SK-N-MC (cell line): ENCODE measurements around the gene PPP3R2.

Experiments
- DNase-seq: peaks from one replicate; pipeline ENCODE4 v3.0.0-alpha.2; 2011; ENCODE audit warnings: low read depth, low spot score
- H3K27ac ChIP-seq: fragments of 200-600 bp; sonication (generic); 2 replicates; pipeline ENCODE4 v1.5.1; 2016; ENCODE audit warnings: mixed run types
- H3K36me3 ChIP-seq: fragments of 200-600 bp; sonication (generic); 2 replicates; pipeline ENCODE4 v1.6.1; 2017; ENCODE audit warnings: antibody characterized with exemption, low read length, mixed read lengths; ENCODE audit not compliant: insufficient read depth
- H3K4me3 ChIP-seq: fragments of 200-600 bp; sonication (generic); 2 replicates; pipeline ENCODE4 v1.5.1; 2016
- H3K9ac ChIP-seq: fragments of 200-600 bp; sonication (generic); 2 replicates; pipeline ENCODE4 v1.8.0; 2017; ENCODE audit warnings: mixed run types, mixed read lengths; ENCODE audit not compliant: insufficient read length
- H3K9me3 ChIP-seq: fragments of 200-600 bp; sonication (generic); 2 replicates; pipeline ENCODE4 v1.6.1; 2017; ENCODE audit warnings: low read depth, mild to moderate bottlenecking, antibody characterized with exemption, low read length, moderate library complexity, mixed read lengths
- EZH2 ChIP-seq: fragments of 200-600 bp; sonication (generic); IDR thresholded peaks from one replicate; pipeline ENCODE4 v1.6.1; 2017; ENCODE audit warnings: antibody characterized with exemption
- FOXP2 ChIP-seq: optimal IDR thresholded peaks from 2 replicates; pipeline ENCODE3; 2011; ENCODE audit warnings: mild to moderate bottlenecking, moderate library complexity; ENCODE audit not compliant: insufficient read depth; ENCODE audit errors: extremely low read length, control extremely low read depth
- POLR2AphosphoS5 ChIP-seq: IDR thresholded peaks from 2 replicates; pipeline ENCODE4 v1.6.1; 2012; ENCODE audit warnings: mild to moderate bottlenecking, low read depth, low read length, borderline replicate concordance

The PPP3R2 gene

GRCh38 chr9:101628173-101628572 lies 33.4 kb upstream of the PPP3R2 start:
- Histone ChIP-seq H3K9me3 (no peaks in the 10 kb centered on the region), H3K27ac (no peak overlapping the region)
- DNase-seq = no peak

GRCh38 chr9:101626295-101626694 lies 31.5 kb upstream of the PPP3R2 start:
- Histone ChIP-seq H3K36me3 (no peaks in the 10 kb centered on the region), H3K27ac (no peak overlapping the region), H3K4me3 (no peak overlapping the region), H3K9me3 (no peaks in the 10 kb centered on the region), H3K9ac (no peak overlapping the region)
- TF ChIP-seq POLR2AphosphoS5 (no peak), EZH2 (no peak), FOXP2 (no peak)
- DNase-seq = no peak

More at GRCh38 chr9:101628173-101628572, 33.4 kb upstream of the PPP3R2 start:
- no peaks in the 10 kb centered on the region for H3K36me3 ChIP-seq
- no peak for TF ChIP-seq POLR2AphosphoS5
- TF ChIP-seq FOXP2 = no peak
- no peak for TF ChIP-seq EZH2
- no peak overlapping the region for H3K4me3 ChIP-seq
- H3K9ac ChIP-seq = no peak overlapping the region

- Histone ChIP-seq H3K9me3 (no peaks in the 10 kb centered on the region), H3K9ac (no peak overlapping the region), H3K27ac (no peak overlapping the region), H3K4me3 (no peak overlapping the region), H3K36me3 (no peaks in the 10 kb centered on the region)
- TF ChIP-seq FOXP2 = no peak
- TF ChIP-seq EZH2 = no peak
- DNase-seq = no peak
Observed at GRCh38 chr9:101625876-101626275, 31.1 kb upstream of the PPP3R2 start.

- Histone ChIP-seq H3K36me3 (no peaks in the 10 kb centered on the region), H3K9ac (no peak overlapping the region), H3K4me3 (no peak overlapping the region), H3K27ac (no peak overlapping the region), H3K9me3 (no peaks in the 10 kb centered on the region)
- TF ChIP-seq POLR2AphosphoS5 (no peak), EZH2 (no peak), FOXP2 (no peak)
- no peak for DNase-seq
Observed at GRCh38 chr9:101620452-101620851, 25.7 kb upstream of the PPP3R2 start.

- Histone ChIP-seq H3K9me3 (no peaks in the 10 kb centered on the region), H3K9ac (no peak overlapping the region), H3K27ac (no peak overlapping the region), H3K4me3 (no peak overlapping the region), H3K36me3 (no peaks in the 10 kb centered on the region)
- TF ChIP-seq FOXP2 (no peak), EZH2 (no peak), POLR2AphosphoS5 (no peak)
- no peak for DNase-seq
Observed at GRCh38 chr9:101618698-101619097, 23.9 kb upstream of the PPP3R2 start.

- Histone ChIP-seq H3K36me3 (no peaks in the 10 kb centered on the region), H3K9ac (no peak overlapping the region), H3K4me3 (no peak overlapping the region), H3K9me3 (no peaks in the 10 kb centered on the region), H3K27ac (no peak overlapping the region)
- no peak for TF ChIP-seq EZH2
- TF ChIP-seq POLR2AphosphoS5 = no peak
- TF ChIP-seq FOXP2 = no peak
- no peak for DNase-seq
Observed at GRCh38 chr9:101605547-101605946, 10.8 kb upstream of the PPP3R2 start.

- no peak for TF ChIP-seq FOXP2
- TF ChIP-seq POLR2AphosphoS5 = no peak
- no peak for TF ChIP-seq EZH2
- Histone ChIP-seq H3K9ac (no peak overlapping the region), H3K27ac (no peak overlapping the region), H3K9me3 (no peaks in the 10 kb centered on the region), H3K36me3 (no peaks in the 10 kb centered on the region), H3K4me3 (no peak overlapping the region)
- DNase-seq = no peak
Observed at GRCh38 chr9:101604296-101604695, 9.5 kb upstream of the PPP3R2 start.

GRCh38 chr9:101601904-101602765 lies 7.4 kb upstream of the PPP3R2 start:
- Histone ChIP-seq H3K9ac (no peak overlapping the region), H3K4me3 (peak overlapping the region; percentile 71), H3K27ac (no peak overlapping the region), H3K9me3 (no peaks in the 10 kb centered on the region), H3K36me3 (no peaks in the 10 kb centered on the region)
- TF ChIP-seq FOXP2 (peak; percentile 39), POLR2AphosphoS5 (no peak)
- DNase-seq = peak; percentile 50
